BLaER1 (cell line): ENCODE measurements around the gene LRRC45.

ENCODE experiments used
- H3K27ac ChIP-seq: shearing (Covaris generic); formaldehyde crosslinking; 2 replicates; pipeline ENCODE4 v1.8.1; 2022
- H3K27me3 ChIP-seq: shearing (Covaris generic); formaldehyde crosslinking; 2 replicates; pipeline ENCODE4 v1.8.1; 2022
- H3K36me3 ChIP-seq: shearing (Covaris generic); formaldehyde crosslinking; 2 replicates; pipeline ENCODE4 v1.8.1; 2022
- H3K4me1 ChIP-seq: shearing (Covaris generic); formaldehyde crosslinking; 2 replicates; pipeline ENCODE4 v1.8.1; 2022
- H3K4me2 ChIP-seq: shearing (Covaris generic); formaldehyde crosslinking; 2 replicates; pipeline ENCODE4 v1.8.1; 2022
- H3K4me3 ChIP-seq: shearing (Covaris generic); formaldehyde crosslinking; 2 replicates; pipeline ENCODE4 v1.8.1; 2022
- H3K9ac ChIP-seq: shearing (Covaris generic); formaldehyde crosslinking; 2 replicates; pipeline ENCODE4 v1.8.1; 2022
- H3K9me3 ChIP-seq: shearing (Covaris generic); formaldehyde crosslinking; 2 replicates; pipeline ENCODE4 v1.8.1; 2022
- H4K20me1 ChIP-seq: shearing (Covaris generic); formaldehyde crosslinking; 2 replicates; pipeline ENCODE4 v1.8.1; 2022
- Cebpa-rat ChIP-seq: shearing (Covaris generic); IDR thresholded peaks from 2 replicates; pipeline ENCODE4 v1.8.1; 2022

The LRRC45 gene

GRCh38 chr17:82023447-82024241 lies 539 bp downstream of the LRRC45 start:
- Histone ChIP-seq H3K9me3 (no peaks in the 10 kb centered on the region), H3K27me3 (no peaks in the 10 kb centered on the region), H3K27ac (peak overlapping the region; percentile 55), H3K4me3 (peak overlapping the region; percentile 80), H3K36me3 (peaks cover 41% of the 10 kb centered on the region), H3K4me1 (peaks cover 41% of the 10 kb centered on the region), H3K9ac (peak overlapping the region; percentile 79), H3K4me2 (peak overlapping the region; percentile 99), H4K20me1 (peaks cover 35% of the 10 kb centered on the region)
- no peak for TF ChIP-seq Cebpa-rat

GRCh38 chr17:82024859-82025258 lies 1.8 kb downstream of the LRRC45 start:
- peak overlapping the region; percentile 99 for H3K4me2 ChIP-seq
- H3K9ac ChIP-seq, result 0 out of 2 replicates have a peak overlapping the region, but pooled peaks have one; percentile 29
- H3K4me3 ChIP-seq, result no peak overlapping the region

GRCh38 chr17:82025401-82026107 lies 2.4 kb downstream of the LRRC45 start:
- H3K27ac ChIP-seq, result no peak overlapping the region
- no peaks in the 10 kb centered on the region for H3K27me3 ChIP-seq
- 0 out of 2 replicates have a peak overlapping the region, but pooled peaks have one; percentile 99 for H3K4me2 ChIP-seq
- H4K20me1 ChIP-seq, result peaks cover 27% of the 10 kb centered on the region
- H3K9me3 ChIP-seq, result no peaks in the 10 kb centered on the region
- H3K4me1 ChIP-seq, result peaks cover 47% of the 10 kb centered on the region
- 0 out of 2 replicates have a peak overlapping the region, but pooled peaks have one; percentile 29 for H3K9ac ChIP-seq
- peaks cover 41% of the 10 kb centered on the region for H3K36me3 ChIP-seq
- no peak for TF ChIP-seq Cebpa-rat
- H3K4me3 ChIP-seq, result no peak overlapping the region

More at GRCh38 chr17:82024859-82025258, 1.8 kb downstream of the LRRC45 start:
- no peak for TF ChIP-seq Cebpa-rat
- Histone ChIP-seq H3K27ac (no peak overlapping the region), H3K27me3 (no peaks in the 10 kb centered on the region), H4K20me1 (peaks cover 30% of the 10 kb centered on the region), H3K36me3 (peaks cover 41% of the 10 kb centered on the region), H3K9me3 (no peaks in the 10 kb centered on the region), H3K4me1 (peaks cover 48% of the 10 kb centered on the region)

GRCh38 chr17:82028246-82028645 lies 5.1 kb downstream of the LRRC45 start:
- H3K9ac ChIP-seq, result no peak overlapping the region
- no peak for TF ChIP-seq Cebpa-rat
- peaks cover 43% of the 10 kb centered on the region for H3K36me3 ChIP-seq

GRCh38 chr17:82028966-82029365 lies 5.9 kb downstream of the LRRC45 start:
- Histone ChIP-seq H3K9ac (no peak overlapping the region), H4K20me1 (peaks cover 25% of the 10 kb centered on the region), H3K4me3 (no peak overlapping the region), H3K36me3 (peaks cover 46% of the 10 kb centered on the region), H3K27me3 (peaks cover 17% of the 10 kb centered on the region; the same call in 1 of the 2 replicates), H3K4me2 (no peak overlapping the region), H3K4me1 (peaks cover 45% of the 10 kb centered on the region), H3K9me3 (no peaks in the 10 kb centered on the region), H3K27ac (no peak overlapping the region)
- TF ChIP-seq Cebpa-rat, result no peak

More at GRCh38 chr17:82028246-82028645, 5.1 kb downstream of the LRRC45 start:
- Histone ChIP-seq H3K27me3 (peaks cover 14% of the 10 kb centered on the region; the same call in 1 of the 2 replicates), H3K4me1 (peaks cover 46% of the 10 kb centered on the region), H4K20me1 (peaks cover 21% of the 10 kb centered on the region), H3K4me3 (no peak overlapping the region), H3K4me2 (no peak overlapping the region), H3K9me3 (no peaks in the 10 kb centered on the region), H3K27ac (no peak overlapping the region)

GRCh38 chr17:82029391-82029790 lies 6.3 kb downstream of the LRRC45 start:
- H3K9ac ChIP-seq, result no peak overlapping the region
- H4K20me1 ChIP-seq, result peaks cover 25% of the 10 kb centered on the region
- H3K36me3 ChIP-seq, result peaks cover 46% of the 10 kb centered on the region
- no peak overlapping the region for H3K4me3 ChIP-seq
- TF ChIP-seq Cebpa-rat, result no peak
- peaks cover 17% of the 10 kb centered on the region; the same call in 1 of the 2 replicates for H3K27me3 ChIP-seq
- H3K27ac ChIP-seq, result no peak overlapping the region
- peak overlapping the region; percentile 94 for H3K4me2 ChIP-seq
- H3K4me1 ChIP-seq, result peaks cover 44% of the 10 kb centered on the region
- no peaks in the 10 kb centered on the region for H3K9me3 ChIP-seq

GRCh38 chr17:82029990-82030469 lies 6.9 kb downstream of the LRRC45 start:
- Histone ChIP-seq H4K20me1 (peaks cover 28% of the 10 kb centered on the region), H3K4me1 (peaks cover 42% of the 10 kb centered on the region), H3K9me3 (no peaks in the 10 kb centered on the region), H3K9ac (0 out of 2 replicates have a peak overlapping the region, but pooled peaks have one; percentile 23), H3K27me3 (peaks cover 17% of the 10 kb centered on the region; the same call in 1 of the 2 replicates), H3K4me3 (peak overlapping the region; percentile 74), H3K36me3 (peaks cover 46% of the 10 kb centered on the region), H3K27ac (no peak overlapping the region), H3K4me2 (peak overlapping the region; percentile 94)
- TF ChIP-seq Cebpa-rat, result no peak

GRCh38 chr17:82030470-82031302 lies 7.6 kb downstream of the LRRC45 start:
- Histone ChIP-seq H3K4me1 (peaks cover 45% of the 10 kb centered on the region), H3K9ac (peak overlapping the region; percentile 63), H3K9me3 (no peaks in the 10 kb centered on the region), H3K27ac (peak overlapping the region; percentile 60; the same call in 1 of the 2 replicates), H3K4me2 (peak overlapping the region; percentile 94), H3K4me3 (peak overlapping the region; percentile 74), H3K27me3 (peaks cover 17% of the 10 kb centered on the region; the same call in 1 of the 2 replicates), H3K36me3 (peaks cover 39% of the 10 kb centered on the region), H4K20me1 (peaks cover 34% of the 10 kb centered on the region)
- TF ChIP-seq Cebpa-rat, result no peak
